Middle frontal gyrus (tissue), 1 donor: Measurements from ENCODE around the gene NDUFS6.
"Not testable (repeated sequence)": the region's sequence is repeated elsewhere in the genome, so short reads cannot be mapped to it uniquely, and the experiment has no call there.

ENCODE experiments used
- DNase-seq: peaks from one replicate; pipeline ENCODE4 v3.0.0-alpha.2; 2015; ENCODE audit warnings: low spot score; ENCODE audit errors: extremely low spot score

NDUFS6 gene

DNA sequence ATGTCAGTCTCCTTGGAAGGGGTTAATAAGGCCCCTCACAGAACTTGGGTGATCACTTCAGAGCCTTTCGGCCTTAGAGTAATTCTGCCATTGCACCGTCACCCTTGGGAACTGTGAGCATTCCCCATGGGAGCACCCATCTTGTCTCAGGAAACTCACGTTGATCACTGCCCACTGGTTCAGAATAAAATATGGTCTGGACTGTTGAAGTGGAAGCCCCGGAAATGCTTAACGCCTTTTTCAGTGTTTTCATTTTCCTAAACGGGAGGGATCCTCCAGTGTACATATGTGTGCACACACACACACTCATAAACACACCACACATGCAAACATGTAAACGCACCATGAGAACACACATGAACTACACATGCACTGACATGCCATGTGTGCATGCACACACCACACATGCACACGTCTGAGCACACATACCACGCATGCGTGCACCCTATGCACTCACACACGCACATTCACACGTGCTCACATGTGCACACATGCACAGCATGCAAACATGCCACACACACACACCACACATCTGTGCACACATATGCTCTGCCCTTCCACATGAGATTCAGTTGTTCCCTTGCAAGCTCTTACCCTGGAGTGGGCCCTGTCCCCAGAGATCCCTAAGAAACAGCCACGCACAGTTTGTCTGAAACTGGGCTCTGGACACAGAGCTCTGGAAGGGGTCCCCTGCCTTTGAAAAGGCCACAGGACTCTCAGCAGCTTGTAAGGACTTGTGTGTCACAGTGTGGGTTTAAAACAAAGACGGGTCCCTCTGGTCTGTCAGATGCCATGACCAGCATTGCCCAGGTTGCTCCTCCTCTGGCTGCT is 18.6 kb upstream of the NDUFS6 start:
- DNase-seq, result no peak

DNA sequence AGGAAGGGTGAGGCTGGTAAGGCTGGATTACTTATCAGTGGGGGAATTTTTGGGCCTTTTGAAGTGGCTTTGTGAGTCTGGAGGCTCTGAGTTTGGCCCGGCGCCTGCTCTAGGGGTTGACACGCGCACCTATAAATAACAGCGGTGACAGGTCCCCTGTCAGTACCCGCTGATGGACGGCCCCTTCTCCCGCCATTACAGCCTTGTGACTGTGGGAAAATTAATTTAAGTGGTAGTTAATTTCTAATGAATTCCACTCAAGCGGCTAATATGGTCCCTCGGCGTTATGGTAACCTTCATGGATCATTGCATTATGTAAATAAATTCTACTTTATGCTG is 18.0 kb upstream of the NDUFS6 start:
- no peak for DNase-seq

DNA sequence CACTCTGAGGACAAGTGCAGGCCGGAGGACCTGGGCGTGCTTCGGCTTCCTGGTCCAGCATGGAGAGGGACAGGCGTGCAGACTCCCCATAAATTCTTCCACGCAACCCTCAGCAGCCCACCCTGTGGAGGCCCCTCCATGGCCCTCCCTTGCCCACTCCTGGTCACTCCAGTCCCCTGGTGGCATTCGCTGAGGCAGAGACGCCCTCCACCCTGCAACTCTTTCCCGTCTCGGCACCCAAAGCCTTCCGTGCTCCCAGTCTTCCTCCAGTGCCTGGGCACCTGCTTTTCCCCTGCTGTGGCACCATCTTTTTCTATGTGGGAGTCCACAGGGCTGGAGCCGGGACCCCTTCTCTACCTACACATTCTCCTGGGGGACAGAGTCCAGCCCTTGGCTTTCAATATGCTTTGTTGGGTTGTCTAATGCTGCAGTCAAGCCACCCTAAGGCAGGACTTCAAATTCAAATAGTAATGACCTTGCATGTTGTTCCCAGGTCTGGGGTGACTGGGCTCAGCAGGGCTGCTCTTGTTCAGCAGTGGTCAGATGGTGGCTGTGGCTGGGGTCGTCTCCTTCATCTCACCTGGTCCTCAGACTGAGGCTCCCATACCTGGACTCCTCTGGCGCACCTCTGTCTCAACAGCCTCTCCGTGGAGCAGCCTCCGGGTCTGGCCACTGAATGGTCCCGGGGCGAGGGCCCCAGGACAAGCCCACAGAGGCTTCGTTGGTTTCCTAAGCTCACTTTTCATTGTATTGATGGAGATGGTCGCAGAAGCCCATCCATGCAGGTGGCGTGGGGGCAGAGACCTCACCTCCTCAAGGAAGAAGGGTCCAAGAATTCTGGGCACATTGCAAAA is 16.8 kb upstream of the NDUFS6 start:
- DNase-seq, result no peak

DNA sequence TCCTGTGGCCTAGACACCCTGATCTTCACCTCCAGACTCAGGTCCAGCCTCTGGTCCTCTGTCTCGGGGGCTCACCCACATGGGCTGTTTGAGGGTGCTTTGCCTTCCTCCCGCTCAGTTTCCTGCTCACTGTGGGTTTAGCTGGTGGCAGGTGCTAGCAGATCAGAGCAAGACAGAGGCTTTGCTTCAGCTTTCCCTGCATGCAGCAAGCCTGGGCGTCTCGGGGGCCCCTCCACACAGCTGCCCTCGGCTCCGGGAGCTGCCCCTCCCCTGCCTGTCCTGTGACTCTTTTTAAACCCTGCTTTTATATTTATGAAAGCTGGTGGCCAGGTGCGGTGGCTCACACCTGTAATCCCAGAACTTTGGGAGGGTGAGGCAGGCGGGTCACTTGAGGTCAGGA is 16.1 kb upstream of the NDUFS6 start:
- no peak for DNase-seq

GRCh38 chr5:1785984-1786383 is 15.2 kb upstream of the NDUFS6 start:
- no peak for DNase-seq

GRCh38 chr5:1786621-1787471 is 14.4 kb upstream of the NDUFS6 start:
- no peak for DNase-seq

- no peak for DNase-seq
These were observed 13.6 kb upstream of the NDUFS6 start for GRCh38 chr5:1787472-1788047.

DNA sequence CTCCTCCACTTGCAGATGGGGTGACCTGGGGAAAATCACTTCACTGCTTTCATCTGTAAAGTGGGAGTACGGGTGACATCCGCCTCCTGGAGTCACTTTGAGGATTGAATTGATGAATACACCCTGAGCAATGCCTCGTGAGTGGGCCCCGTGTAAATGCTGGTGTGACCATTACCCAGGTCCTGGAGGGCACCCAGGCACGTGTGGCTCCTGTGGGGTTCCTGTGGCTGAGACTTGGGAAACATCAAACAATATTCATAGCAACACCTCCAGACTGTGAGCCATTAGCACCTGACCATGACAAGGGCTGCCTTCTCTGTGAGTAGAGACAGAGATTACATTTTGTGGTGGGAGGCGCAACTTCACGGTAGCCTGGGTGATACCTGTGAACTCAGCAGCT is 13.0 kb upstream of the NDUFS6 start:
- DNase-seq, result no peak

DNA sequence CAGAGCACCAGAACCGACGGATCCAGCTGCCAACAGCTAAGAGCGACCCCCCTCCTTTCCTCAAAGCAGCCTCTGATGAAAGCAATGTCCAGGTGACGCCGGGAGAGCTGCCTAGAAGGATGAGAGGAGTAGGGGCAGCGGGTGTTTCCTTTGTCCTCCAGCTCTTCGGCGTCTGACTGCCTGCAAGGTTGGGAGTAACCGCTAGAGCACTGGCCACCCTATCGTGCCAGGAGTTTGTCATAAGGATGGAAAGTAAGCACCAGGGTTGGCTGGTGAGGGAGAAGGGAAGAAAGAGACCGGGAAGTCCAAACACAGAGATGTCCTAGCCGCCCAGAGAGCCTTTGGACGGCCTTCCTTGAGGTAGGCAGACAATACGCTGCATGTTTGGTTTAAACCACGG is 12.4 kb upstream of the NDUFS6 start:
- DNase-seq, result no peak

GRCh38 chr5:1789438-1789833 is 11.8 kb upstream of the NDUFS6 start:
- DNase-seq, result not testable (repeated sequence)

DNA sequence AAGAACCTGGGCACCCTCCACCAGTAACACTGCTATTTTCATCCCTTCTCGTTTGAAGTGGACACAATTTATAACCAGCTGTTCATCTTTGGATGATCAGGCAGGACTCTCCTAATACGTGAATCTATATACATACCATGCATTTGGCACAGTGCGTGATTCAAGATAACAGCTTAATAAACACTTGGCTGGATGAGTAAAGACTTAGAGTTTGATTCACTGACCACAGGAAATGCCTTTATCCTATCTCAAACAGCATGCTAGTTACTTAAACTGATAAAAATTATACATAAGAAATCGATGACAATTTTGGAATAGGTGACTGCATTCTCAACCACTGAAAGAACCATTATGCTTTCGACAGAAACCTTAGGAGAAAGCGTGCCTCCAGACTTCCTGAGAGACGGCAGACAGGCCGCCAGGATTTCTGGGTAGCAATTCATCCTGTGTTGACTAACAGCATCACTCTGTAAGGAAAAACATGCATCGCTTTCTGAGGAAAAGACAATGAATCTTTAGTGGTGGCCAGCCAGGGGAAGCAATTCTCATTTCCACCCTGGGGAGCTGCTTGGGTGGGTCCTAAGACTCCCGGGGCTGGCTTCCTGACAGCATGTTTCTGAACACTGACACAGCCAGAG is 11.3 kb upstream of the NDUFS6 start:
- DNase-seq, result no peak

GRCh38 chr5:1791176-1791575 is 10.0 kb upstream of the NDUFS6 start:
- no peak for DNase-seq

DNA sequence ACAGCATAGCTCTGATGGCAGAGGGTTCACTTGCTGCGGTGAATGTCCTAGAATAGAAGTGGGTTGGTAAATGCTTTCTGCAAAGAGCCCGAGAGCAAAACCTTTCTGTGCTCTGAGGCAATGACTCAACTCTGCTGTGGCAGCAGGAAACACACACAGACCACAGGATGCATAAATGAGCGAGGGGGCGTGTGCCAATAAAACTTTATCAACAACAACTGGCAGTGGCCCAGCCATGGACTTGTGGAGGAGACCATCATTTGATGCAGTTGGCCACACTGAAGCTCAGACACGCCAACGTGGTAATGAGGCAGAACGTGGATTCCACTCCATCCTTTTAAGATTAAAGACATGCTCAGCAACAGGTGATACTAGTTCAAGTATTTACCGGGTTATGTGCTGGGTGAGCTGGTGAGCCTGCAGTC is 8.4 kb upstream of the NDUFS6 start:
- no peak for DNase-seq

- DNase-seq, result no peak
These were observed 7.9 kb upstream of the NDUFS6 start for GRCh38 chr5:1793301-1793740.

- no peak for DNase-seq
These were observed 7.0 kb upstream of the NDUFS6 start for GRCh38 chr5:1793966-1794900.

DNA sequence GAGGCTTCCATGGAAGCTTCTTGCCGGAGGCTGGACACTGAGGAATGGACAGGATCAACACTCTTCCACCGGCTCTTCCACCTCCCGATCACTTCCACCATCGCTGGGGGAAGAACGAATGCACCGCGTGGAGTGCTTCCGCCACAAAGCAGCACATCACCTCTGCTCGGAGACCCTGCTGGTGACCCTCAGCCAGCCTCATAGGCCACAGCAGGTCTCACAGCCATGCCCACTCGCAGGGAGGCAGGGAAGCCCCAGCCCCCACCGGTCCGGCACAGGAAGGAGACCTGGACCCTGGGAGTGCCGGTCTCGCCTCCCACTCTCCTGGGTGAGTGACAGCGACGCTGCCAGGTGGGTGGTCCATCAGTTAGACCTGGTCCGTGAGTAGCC is 6.3 kb upstream of the NDUFS6 start:
- DNase-seq, result no peak

DNA sequence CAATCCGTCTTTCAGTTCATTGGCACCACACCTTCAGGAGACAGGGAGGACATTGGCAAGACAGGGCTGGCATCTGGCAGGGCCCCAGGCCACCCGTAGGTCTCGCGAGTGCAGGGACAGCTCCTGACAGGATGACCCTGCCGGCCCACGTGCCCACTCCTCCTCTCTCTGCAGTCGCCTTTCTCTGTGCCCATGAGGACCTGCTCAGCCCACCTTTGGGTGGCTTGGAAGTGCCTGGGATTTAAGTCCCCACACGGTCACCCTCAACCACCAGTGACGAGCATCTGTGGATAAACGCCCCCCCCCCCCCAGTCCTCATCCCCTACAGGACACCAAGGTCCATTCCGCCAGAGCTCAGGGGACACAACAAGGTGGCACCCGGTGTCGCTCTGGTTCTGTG is 5.7 kb upstream of the NDUFS6 start:
- DNase-seq, result no peak

GRCh38 chr5:1795931-1796330 is 5.3 kb upstream of the NDUFS6 start:
- no peak for DNase-seq

- DNase-seq, result no peak
These were observed 4.7 kb upstream of the NDUFS6 start for GRCh38 chr5:1796371-1797102.
